ENCODE measurements around the gene PTCH2. TPM values are rescaled to one million over a fixed set of nuclear protein-coding genes. Genes with fewer than 3 reads are reported as not detected.

Gene PTCH2
- total and polyA plus RNA-seq, 7 donors, result 0.36 to 2.8 (median 0.68) TPM; not detected in 2

- intact Hi-C loops (cut with DNase I), result no loop called here
- H3K4me3 ChIP-seq, result no peak overlapping the region
- 93 to 95% methylated on average over 7 of the region's 7 CpGs for WGBS, 2 donors
- H3K27me3 ChIP-seq, result no peaks in the 10 kb centered on the region
- H3K27ac ChIP-seq, result no peak overlapping the region
- H3K36me3 ChIP-seq, result peaks cover 0 to 41% (median 10%) of the 10 kb centered on the region in 4 donors
- H3K9me3 ChIP-seq, result no peaks in the 10 kb centered on the region
- TF ChIP-seq POLR2A (IDR thresholded peaks at IDR 0.05) (no peak), POLR2AphosphoS5 (IDR thresholded peaks at IDR 0.05) (no peak), EP300 (IDR thresholded peaks at IDR 0.05) (no peak), CTCF (IDR thresholded peaks at IDR 0.05) (no peak)
- DNase-seq, result no peak
- no peaks in the 10 kb centered on the region for H3K4me1 ChIP-seq
These were observed 38.1 kb upstream of the PTCH2 start for GRCh38 chr1:44881011-44881632.

- TF ChIP-seq EP300 (IDR thresholded peaks at IDR 0.05) (no peak), POLR2A (IDR thresholded peaks at IDR 0.05) (no peak), CTCF (IDR thresholded peaks at IDR 0.05) (no peak), POLR2AphosphoS5 (IDR thresholded peaks at IDR 0.05) (no peak)
- intact Hi-C loops (cut with DNase I), result no loop called here
- 90 to 94% methylated on average over 2 of the region's 2 CpGs for WGBS, 2 donors
- no peak overlapping the region for H3K27ac ChIP-seq
- no peaks in the 10 kb centered on the region for H3K27me3 ChIP-seq
- DNase-seq, result no peak
- no peak overlapping the region for H3K4me3 ChIP-seq
- no peaks in the 10 kb centered on the region for H3K9me3 ChIP-seq
- H3K4me1 ChIP-seq, result no peaks in the 10 kb centered on the region
- peaks cover 0 to 63% (median 11%) of the 10 kb centered on the region in 4 donors for H3K36me3 ChIP-seq
These were observed 31.1 kb upstream of the PTCH2 start for GRCh38 chr1:44874155-44874554.

GRCh38 chr1:44870096-44870495, 27.0 kb upstream of the PTCH2 start:
- H3K27me3 ChIP-seq, result no peaks in the 10 kb centered on the region
- H3K9me3 ChIP-seq, result no peaks in the 10 kb centered on the region
- 95 to 98% methylated on average over 4 of the region's 4 CpGs for WGBS, 2 donors
- TF ChIP-seq EP300 (IDR thresholded peaks at IDR 0.05), result no peak
- no peak for TF ChIP-seq CTCF (IDR thresholded peaks at IDR 0.05)
- TF ChIP-seq POLR2AphosphoS5 (IDR thresholded peaks at IDR 0.05), result no peak
- TF ChIP-seq POLR2A (IDR thresholded peaks at IDR 0.05), result no peak
- H3K4me3 ChIP-seq, result no peak overlapping the region
- H3K27ac ChIP-seq, result no peak overlapping the region
- no peak for DNase-seq
- no peaks in the 10 kb centered on the region for H3K4me1 ChIP-seq
- peaks cover 0 to 62% (median 3%) of the 10 kb centered on the region in 4 donors for H3K36me3 ChIP-seq
- intact Hi-C loops (cut with DNase I), result no loop called here

- TF ChIP-seq POLR2AphosphoS5 (IDR thresholded peaks at IDR 0.05) (no peak), EP300 (IDR thresholded peaks at IDR 0.05) (no peak), CTCF (IDR thresholded peaks at IDR 0.05) (no peak), POLR2A (IDR thresholded peaks at IDR 0.05) (no peak)
- intact Hi-C loops (cut with DNase I), result no loop called here
- H3K4me3 ChIP-seq, result no peak overlapping the region
These were observed 24.7 kb upstream of the PTCH2 start for GRCh38 chr1:44867801-44868200.

More at GRCh38 chr1:44867801-44868200, 24.7 kb upstream of the PTCH2 start:
- no peaks in the 10 kb centered on the region for H3K4me1 ChIP-seq
- DNase-seq, result no peak
- no peaks in the 10 kb centered on the region for H3K9me3 ChIP-seq
- H3K27me3 ChIP-seq, result no peaks in the 10 kb centered on the region
- WGBS, 2 donors, result 96 to 97% methylated on average over 10 of the region's 10 CpGs
- peaks cover 0 to 51% (median 3%) of the 10 kb centered on the region in 4 donors for H3K36me3 ChIP-seq
- H3K27ac ChIP-seq, result no peak overlapping the region
